ENCODE measurements around the gene EEFSEC. TPM values are rescaled to one million over a fixed set of nuclear protein-coding genes. Genes with fewer than 3 reads are reported as not detected.

Gene EEFSEC
- total and polyA plus RNA-seq, 11 donors = 17.5 to 48.0 (median 22.5) TPM

DNA sequence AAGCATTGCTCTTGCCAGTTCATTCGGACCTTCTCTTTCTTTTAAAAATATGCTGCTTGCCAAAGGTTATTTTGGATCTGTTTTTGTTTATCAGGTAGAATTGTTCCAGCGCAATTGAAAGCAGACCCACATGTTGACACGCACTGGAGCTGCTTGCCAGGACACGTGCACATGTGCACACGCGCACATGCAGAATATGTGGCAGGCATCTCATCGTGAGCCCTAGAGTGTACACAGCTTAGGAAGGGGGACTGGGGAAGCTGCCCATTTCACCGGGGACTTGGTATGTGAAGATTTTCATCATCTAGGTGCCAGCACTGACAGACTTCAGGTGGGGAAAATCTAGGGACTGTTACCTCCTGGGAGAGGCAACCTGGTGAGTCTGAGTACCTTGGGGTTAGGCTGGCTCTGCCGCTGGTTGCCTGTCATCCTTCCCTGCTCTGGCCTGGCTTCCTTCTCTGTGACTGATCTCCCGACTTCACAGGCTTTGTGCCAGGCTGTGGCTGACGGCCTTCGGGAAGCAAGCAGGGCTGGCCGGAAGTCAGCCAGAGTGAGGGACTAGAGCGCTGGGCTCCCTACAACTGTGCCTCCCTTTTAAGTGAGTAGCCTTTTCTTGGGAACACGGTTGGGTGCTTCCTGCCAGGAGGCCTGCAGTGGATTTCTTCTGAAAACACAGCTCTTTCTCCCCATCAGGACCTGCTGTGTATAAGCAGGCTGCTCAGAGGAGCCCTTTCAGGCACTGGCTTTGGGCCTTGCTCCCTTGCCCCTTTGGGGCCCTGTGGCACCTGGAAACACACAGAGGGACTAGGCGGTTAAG is 129.3 kb downstream of the EEFSEC start:
- peaks cover 0 to 59% (median 36%) of the 10 kb centered on the region in 12 donors for H3K4me1 ChIP-seq
- no peaks in the 10 kb centered on the region for H3K9me3 ChIP-seq
- intact Hi-C loops (cut with DNase I) = no loop called here
- peaks cover 0 to 6% (median 0%) of the 10 kb centered on the region in 9 donors for H3K36me3 ChIP-seq
- no peak for TF ChIP-seq POLR2A (IDR thresholded peaks at IDR 0.05)
- TF ChIP-seq, protein P1, sequence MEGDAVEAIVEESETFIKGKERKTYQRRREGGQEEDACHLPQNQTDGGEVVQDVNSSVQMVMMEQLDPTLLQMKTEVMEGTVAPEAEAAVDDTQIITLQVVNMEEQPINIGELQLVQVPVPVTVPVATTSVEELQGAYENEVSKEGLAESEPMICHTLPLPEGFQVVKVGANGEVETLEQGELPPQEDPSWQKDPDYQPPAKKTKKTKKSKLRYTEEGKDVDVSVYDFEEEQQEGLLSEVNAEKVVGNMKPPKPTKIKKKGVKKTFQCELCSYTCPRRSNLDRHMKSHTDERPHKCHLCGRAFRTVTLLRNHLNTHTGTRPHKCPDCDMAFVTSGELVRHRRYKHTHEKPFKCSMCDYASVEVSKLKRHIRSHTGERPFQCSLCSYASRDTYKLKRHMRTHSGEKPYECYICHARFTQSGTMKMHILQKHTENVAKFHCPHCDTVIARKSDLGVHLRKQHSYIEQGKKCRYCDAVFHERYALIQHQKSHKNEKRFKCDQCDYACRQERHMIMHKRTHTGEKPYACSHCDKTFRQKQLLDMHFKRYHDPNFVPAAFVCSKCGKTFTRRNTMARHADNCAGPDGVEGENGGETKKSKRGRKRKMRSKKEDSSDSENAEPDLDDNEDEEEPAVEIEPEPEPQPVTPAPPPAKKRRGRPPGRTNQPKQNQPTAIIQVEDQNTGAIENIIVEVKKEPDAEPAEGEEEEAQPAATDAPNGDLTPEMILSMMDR (IDR thresholded peaks at IDR 0.05) = no peak
- DNase-seq (peak; percentile 66 to 87 (median 82)), ATAC-seq (peak; percentile 62 to 82 (median 77))
- 29 to 39% (median 33%) methylated on average over 15 to 16 of the region's 16 CpGs for WGBS, 4 donors
- no peaks in the 10 kb centered on the region for H3K27me3 ChIP-seq
- H3K4me3 ChIP-seq = no peak overlapping the region
- H3K27ac ChIP-seq = peak overlapping the region in 11 of 12 donors; percentile 54 to 80 (median 68)

DNA sequence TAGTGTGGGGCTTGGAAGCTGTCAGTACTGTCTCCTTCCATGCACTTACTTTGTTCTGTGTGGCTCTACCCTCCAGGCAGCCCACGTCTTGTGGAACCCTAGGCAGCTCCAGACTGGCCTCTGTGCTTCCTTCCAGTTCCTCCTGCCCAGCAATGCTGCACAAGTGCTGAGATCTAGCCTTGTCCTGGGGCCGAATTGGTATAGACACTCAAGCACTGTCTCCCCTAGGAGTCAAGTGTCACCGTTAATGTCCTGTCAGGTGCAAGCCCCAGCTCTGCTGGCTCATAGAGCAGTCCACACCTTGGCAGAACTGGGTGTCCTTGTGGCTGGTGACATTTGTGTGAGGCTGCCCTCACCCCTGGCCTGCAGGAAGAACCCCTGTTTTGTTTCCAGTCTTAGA is 130.1 kb downstream of the EEFSEC start:
- no peak for DNase-seq
- Histone ChIP-seq H3K9me3 (no peaks in the 10 kb centered on the region), H3K27me3 (no peaks in the 10 kb centered on the region), H3K36me3 (peaks cover 0 to 6% (median 0%) of the 10 kb centered on the region in 9 donors), H3K4me1 (peaks cover 0 to 51% (median 33%) of the 10 kb centered on the region in 12 donors), H3K27ac (peak overlapping the region in 5 of 12 donors; percentile 61 to 80 (median 72)), H3K4me3 (no peak overlapping the region)
- no peak for TF ChIP-seq POLR2A (IDR thresholded peaks at IDR 0.05)
- TF ChIP-seq, protein P1 (IDR thresholded peaks at IDR 0.05) = no peak
- intact Hi-C loops (cut with DNase I) = no loop called here
- ATAC-seq = no peak
- 58 to 87% (median 73%) methylated on average over 2 to 3 of the region's 3 CpGs for WGBS, 4 donors

DNA sequence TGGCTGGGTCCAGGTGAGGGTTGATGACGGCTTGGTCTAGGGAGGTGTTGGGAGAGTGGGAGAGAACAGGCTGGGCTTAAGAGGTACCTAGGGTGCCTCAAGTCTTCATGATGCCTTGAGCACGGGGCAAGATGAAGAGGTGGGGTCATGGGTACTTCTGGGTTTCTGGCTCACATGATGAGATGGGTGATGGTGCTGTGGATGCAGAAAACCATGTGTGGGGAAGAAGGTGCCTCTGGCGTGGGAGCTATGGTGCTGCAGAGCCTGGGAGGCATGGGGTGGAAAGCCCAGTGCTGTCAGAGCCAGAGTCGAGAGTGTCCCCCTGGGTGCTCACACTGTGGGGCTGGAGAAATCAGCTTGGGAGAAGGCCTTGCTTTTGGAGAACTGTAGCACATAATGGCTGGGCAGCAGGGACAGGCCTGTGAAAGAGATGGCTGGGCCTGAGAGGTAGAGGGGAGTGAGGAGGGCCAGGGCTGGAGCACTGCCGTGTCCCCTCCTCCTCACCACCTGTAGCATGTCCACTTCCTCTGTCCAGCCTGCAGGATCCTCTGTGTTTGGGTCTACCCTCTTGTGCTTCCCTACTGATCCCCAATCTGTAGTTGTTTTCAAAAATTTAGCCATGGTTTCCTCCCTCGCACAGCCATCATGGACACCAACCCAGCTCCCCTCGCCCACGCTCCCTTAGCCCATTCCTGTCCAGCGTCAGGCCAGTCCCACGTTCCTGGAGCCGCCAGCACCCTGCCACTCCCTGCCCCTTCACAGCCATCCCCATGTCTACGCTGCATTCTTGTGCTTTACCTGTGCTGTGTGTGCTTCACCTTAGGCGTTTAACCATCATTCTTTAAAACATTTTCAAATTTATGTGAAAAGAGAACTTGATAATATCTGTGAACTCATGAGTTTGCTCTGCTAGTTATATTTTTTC is 132.0 kb downstream of the EEFSEC start:
- Histone ChIP-seq H3K36me3 (peaks cover 0 to 6% (median 0%) of the 10 kb centered on the region in 9 donors), H3K9me3 (peaks cover 0 to 8% (median 0%) of the 10 kb centered on the region in 12 donors), H3K27me3 (no peaks in the 10 kb centered on the region), H3K27ac (no peak overlapping the region), H3K4me3 (no peak overlapping the region), H3K4me1 (peaks cover 0 to 33% (median 21%) of the 10 kb centered on the region in 12 donors)
- TF ChIP-seq POLR2A (IDR thresholded peaks at IDR 0.05) = no peak
- TF ChIP-seq, protein P1 (IDR thresholded peaks at IDR 0.05) = no peak
- intact Hi-C loops (cut with DNase I) = no loop called here
- WGBS, 4 donors = 95 to 97% (median 96%) methylated on average over 13 of the region's 13 CpGs
- no peak for DNase-seq
- no peak for ATAC-seq

DNA sequence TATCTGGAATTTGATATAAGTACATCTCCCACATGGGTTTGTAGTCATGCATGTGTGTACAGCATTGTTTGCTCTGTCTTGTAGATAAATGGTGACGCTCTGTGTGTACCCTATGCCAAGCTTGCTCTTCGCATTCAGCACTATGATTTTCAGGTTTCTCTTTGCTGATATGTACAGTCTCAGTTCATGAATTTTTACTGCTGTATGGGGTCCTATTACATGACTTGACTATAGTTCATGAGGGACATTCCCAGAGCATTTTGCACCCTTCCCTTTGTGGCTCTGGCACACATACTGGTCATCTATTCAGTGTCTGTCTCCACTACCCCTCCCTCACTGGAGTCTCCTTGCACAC is 132.7 kb downstream of the EEFSEC start:
- Histone ChIP-seq H3K9me3 (peaks cover 0 to 15% (median 0%) of the 10 kb centered on the region in 12 donors), H3K4me1 (peaks cover 0 to 27% (median 21%) of the 10 kb centered on the region in 12 donors), H3K4me3 (no peak overlapping the region), H3K27ac (no peak overlapping the region), H3K36me3 (peaks cover 0 to 6% (median 0%) of the 10 kb centered on the region in 9 donors), H3K27me3 (no peaks in the 10 kb centered on the region)
- intact Hi-C loops (cut with DNase I) = no loop called here
- ATAC-seq = no peak
- WGBS, 4 donors = 97 to 100% (median 98%) methylated on average over 2 of the region's 2 CpGs
- DNase-seq = no peak
- no peak for TF ChIP-seq POLR2A (IDR thresholded peaks at IDR 0.05)
- TF ChIP-seq, protein P1 (IDR thresholded peaks at IDR 0.05) = no peak
